ENCODE measurements around the gene SLC2A2.

The SLC2A2 gene

GRCh38 chr3:171026597-171027293 is at the start of gene SLC2A2:
TSS of gene SLC2A2 (minus strand) at chr3:171026720. CDS start at chr3:171026670, 50 bp downstream.
- no peak for DNase-seq (ENCODE audit: low read depth in 2 of 2)

DNA sequence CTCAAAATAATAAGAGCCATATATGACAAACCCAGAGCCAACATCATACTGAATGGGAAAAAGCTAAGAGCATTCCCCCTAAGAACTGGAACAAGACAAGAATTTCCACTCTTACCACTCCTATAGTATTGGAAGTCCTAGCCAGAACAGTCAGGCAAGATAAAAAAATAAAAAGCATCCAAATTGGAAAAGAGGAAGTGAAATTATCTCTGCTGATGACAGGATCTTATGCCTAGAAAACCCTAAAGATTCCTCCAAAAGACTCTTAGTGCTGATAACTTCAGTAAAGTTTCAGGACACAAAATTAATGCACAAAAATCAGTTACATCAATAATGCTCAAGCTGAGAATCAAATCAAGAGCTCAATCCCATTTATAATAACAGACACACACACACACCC is 45.9 kb upstream of the SLC2A2 start:
- DNase-seq (ENCODE audit: low read depth in 2 of 2) = no peak

DNA sequence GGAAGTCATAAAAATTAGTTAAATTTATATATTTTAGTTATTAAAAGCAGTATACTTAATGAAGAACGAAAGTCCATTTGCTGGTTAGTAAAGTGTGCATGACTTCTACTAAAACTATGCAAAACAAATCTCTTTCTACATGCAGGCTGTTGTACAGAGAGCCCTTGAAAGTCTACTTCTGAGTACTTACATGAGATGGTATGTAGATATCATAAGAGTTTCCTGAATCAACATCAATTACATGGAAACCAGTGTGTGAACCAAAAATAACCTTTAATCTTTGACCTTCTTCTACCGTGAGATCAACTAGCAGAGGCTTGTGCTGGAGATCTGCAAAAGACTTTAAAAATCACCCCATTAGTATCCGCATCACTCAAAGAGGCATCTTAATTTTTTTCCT is 42.1 kb upstream of the SLC2A2 start:
- DNase-seq (ENCODE audit: low read depth in 2 of 2) = no peak

DNA sequence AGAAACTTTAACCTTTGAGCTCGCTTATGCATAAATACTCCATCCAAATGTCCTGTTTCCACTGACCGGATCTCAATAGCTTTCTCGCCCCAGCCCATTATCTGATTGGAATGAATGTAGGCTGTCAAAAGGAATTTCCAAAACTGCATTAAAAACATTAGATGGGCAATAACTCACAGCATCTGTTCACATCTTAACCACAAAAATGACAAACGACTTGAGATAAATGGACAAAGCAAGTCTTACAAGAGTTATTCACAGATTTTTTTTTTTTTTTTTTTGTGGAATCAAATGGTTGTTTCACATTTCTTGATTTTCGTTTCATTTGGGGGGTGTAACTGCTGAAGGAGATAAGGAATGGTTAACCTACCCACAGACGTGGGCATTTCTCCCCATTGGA is 39.7 kb upstream of the SLC2A2 start:
- DNase-seq (ENCODE audit: low read depth in 2 of 2) = no peak

DNA sequence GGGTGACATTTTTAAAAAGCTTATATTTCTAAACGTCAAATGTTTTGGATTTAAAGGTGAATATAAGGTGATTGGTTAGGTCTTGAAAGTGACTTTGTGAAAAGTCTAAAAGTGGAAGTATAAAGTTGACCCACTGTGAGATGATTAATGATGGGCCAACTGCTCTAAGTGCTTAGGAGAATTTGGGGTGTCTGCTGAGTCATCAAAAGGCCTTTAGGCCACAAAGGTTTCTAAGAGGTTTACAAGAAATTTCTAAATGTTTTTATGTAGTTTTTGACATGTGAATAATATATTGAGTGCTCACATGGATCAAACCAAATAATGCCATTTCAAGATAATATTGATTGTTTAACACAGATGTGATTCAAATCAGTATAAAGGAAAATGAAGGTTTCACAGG is 39.2 kb upstream of the SLC2A2 start:
- DNase-seq (ENCODE audit: low read depth in 2 of 2) = no peak

- no peak for DNase-seq (ENCODE audit: low read depth in 2 of 2)
Measured at GRCh38 chr3:171064461-171064860, 37.9 kb upstream of the SLC2A2 start.

DNA sequence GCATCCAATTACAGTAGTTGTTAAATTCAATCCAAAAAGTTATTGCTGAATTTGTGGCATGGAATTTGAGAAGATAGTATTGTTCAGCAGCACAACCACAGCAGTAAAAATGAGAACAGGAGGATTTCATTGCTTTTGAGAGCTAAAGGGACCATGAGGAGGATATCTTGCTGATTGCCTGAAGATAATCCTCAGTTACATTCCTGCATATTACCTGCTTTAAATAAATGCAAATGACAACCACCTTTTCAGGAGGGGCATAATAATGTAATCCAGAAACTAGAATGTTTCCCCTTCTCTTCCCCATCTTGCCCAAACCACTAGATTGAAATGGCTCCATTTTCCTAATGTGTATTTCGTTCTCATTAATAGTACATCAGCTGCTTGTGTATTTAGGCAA is 35.2 kb upstream of the SLC2A2 start:
- DNase-seq (ENCODE audit: low read depth in 2 of 2) = no peak

DNA sequence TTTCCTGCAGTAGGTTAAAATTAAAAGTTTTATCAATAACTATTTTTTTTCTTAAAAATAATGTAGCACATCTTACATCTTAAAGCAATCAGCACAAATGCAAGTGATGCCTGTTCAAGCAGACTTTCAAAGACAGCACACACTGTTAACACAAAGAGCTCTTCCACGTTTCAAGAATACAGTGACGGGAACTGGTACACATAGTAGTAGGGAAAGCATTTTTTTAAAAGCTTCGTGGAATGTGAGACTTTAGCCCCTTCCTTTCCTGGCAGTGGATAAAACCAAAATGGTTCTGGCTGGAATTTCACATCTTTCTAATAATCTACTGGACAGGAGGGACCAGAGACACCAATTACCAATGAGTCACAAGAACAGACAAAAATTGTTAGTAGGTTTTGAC is 33.5 kb upstream of the SLC2A2 start:
- no peak for DNase-seq (ENCODE audit: low read depth in 2 of 2)

DNA sequence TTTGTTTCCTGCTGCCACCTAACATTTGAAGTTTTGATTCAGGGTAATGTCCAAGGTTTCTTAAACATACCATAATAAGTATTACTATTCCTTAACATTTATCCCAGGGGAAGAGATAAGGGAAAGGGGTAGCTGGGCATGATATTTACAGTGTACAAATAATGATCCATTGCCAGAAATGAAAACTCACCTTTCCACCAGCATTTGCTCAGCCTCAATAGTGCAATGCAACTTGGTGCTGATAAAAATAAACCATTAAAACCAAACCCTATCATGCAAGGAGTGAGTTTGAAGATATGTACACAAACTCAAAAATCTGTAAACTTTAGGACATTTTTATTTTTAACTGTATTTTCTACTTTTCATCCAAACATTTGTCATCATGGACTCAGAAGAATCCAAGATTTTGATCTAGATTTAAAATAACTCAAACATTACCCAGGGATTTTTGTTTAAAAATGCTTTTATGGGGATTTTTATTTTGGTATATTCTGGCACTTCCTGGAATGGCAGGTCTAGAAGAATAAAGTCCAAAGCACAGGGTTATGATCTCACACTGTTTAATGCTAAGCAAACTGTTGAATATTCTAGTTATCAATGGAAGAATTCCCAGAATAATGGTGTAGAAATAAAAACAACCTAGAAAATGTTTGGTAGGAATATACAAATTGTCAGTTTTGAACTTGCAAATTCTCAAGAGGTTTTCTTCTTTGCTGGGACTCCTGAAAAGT is 32.5 kb upstream of the SLC2A2 start:
- DNase-seq (ENCODE audit: low read depth in 2 of 2) = no peak

DNA sequence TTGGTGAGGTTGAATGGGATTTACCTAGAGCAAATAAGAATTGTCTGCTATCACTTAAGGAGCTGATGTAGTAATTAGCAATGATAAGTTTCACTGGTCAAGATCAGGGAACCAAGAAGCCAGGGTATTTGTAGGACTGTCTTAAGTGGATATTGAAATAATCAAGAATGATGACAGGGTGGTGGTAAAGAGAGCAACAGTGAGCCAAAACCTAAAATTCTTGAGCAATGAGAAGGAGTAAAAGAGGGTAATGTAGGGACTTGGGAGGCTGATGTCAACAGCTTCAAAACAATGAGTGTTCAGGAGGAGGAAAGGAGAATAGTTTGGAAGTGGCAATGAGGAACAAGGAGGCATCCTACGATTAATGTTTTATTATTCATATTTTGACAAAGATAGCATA is 31.5 kb upstream of the SLC2A2 start:
- no peak for DNase-seq (ENCODE audit: low read depth in 2 of 2)

GRCh38 chr3:171057072-171057471 is 30.6 kb upstream of the SLC2A2 start:
- DNase-seq (ENCODE audit: low read depth in 2 of 2) = no peak

- DNase-seq (ENCODE audit: low read depth in 2 of 2) = no peak
Measured at GRCh38 chr3:171056528-171056927, 30.0 kb upstream of the SLC2A2 start.

GRCh38 chr3:171055336-171056178 is 29.0 kb upstream of the SLC2A2 start:
- DNase-seq (ENCODE audit: low read depth in 2 of 2) = no peak

DNA sequence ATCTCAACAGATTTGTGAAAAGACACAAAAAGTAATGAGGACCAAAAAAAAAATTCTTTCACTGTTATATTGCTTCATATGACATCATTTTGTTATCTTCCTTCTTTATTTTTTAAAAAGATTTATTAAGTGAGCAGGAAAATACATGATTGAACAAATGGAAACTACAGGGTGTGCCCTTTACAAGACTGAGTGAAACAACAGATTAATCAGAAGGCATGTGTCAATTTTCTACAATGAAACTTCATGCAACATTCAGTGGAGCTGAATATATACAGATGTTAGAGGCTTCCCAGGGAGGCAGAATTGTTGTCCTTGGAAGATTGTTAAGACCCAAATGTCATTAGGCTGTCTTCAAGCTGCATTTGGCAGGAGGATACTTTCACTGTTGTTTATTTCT is 28.4 kb upstream of the SLC2A2 start:
- no peak for DNase-seq (ENCODE audit: low read depth in 2 of 2)

- DNase-seq (ENCODE audit: low read depth in 2 of 2) = no peak
Measured at GRCh38 chr3:171054231-171054630, 27.7 kb upstream of the SLC2A2 start.

- no peak for DNase-seq (ENCODE audit: low read depth in 2 of 2)
Measured at GRCh38 chr3:171049861-171050444, 23.4 kb upstream of the SLC2A2 start.

DNA sequence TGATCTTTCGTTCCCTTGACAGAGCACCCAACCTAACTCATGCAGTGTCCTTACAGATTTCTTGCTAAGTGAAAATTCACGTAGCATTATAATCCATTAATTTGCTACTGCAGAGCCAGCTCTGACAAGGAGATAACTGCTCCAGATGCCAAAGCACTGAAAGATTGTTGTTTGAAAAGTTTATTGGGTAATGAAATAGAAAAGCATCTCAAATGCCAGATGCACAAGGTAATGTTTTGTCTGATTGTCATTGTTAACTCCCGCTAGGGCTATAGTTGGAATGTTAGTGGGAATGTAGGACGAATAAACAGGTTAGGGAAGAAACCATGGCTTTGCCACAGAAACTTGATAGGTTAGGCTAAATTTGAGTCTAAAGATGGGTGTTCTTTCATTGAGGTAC is 20.2 kb upstream of the SLC2A2 start:
- no peak for DNase-seq (ENCODE audit: low read depth in 2 of 2)

DNA sequence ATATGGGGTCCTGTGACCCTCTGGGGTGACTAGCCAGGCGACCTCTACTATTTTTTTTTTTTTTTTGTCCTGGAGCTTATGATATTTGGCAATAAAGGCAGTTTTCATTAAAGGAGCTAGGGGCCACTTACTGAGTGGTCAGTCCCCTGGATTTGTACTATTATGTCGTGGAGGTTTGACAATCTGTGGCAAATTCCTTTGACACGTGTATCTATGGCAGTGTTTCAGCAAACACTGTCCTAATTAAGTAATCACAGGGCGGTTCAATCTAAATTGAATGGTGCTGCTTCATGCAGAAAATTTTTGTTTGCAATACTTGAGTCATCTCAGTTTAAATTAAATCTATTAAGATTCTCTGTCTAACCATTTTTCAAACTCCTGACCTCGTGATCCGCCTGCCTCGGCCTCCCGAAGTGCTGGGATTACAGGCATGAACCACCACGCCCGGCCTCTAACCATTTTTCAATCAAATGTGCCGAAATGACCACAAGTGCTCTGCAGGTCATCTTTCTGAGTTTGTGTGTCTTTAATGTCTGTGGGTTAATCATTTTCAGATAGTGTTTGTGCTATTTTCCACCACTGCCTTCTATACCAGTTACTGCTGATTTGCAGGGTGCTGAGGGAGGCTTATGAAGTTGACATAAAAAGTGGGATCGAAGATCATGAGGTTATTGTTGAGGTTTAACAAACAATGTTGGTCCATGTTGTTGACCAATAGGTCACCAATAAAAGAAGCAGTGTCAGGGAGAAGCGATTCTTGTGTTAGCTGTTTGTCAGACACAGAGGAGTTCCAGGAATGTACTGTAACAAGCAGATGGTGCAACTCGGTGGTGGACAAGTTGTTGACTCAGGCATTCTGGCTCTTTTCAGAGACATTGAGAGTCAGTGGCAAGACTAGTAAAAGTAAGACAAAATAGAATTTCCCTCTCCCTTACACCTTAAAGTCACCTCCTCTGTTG is 18.6 kb upstream of the SLC2A2 start:
- no peak for DNase-seq (ENCODE audit: low read depth in 2 of 2)

DNA sequence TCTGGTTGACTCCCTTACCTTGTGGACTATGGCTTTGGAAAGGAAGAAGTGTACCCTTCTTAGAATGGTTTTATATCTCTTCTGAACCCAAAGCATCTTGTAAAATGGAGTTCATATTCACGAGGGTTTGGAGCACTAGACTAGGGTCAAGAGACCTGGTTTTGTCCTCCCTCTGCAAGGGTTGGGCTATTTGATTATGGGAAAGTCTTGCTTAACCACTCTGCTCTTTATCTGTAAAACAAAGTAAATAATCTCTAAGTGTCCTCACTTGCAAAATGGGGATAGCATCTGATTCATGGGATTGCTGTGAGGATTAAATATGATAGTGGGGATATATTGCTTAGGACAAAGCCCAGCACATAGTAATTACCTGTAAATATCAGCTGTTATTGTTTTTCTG is 17.9 kb upstream of the SLC2A2 start:
- DNase-seq (ENCODE audit: low read depth in 2 of 2) = no peak

DNA sequence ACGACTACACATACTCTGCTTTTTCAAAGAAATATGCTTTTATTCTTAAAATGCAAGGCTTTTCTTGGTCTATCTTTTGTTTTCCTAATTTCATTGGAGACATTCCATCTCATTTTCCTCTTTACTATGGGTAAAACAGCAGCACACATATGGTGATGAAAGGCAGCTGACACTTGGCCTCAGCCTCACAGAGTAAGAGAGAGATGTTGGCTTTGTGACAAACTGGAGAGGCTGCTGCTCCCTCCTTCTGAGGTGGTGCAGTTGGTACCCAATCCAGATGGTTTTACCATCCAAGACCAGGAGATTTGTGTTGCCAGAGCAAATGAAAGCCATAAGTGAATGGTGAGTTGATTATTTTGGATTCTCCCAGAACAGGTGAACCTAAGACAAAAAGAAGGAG is 13.2 kb upstream of the SLC2A2 start:
- no peak for DNase-seq (ENCODE audit: low read depth in 2 of 2)

- DNase-seq (ENCODE audit: low read depth in 2 of 2) = no peak
Measured at GRCh38 chr3:171038342-171038741, 11.8 kb upstream of the SLC2A2 start.
